Osteocyte (in vitro differentiated cells): ENCODE data around the gene DHRS12. TPM values are rescaled to one million over a fixed set of nuclear protein-coding genes. Genes with fewer than 3 reads are reported as not detected.

ENCODE experiments used
- DNase-seq: peaks from one replicate; pipeline ENCODE4 v3.0.0; 2021; ENCODE audit warnings: mixed read lengths; ENCODE audit not compliant: unreplicated experiment; ENCODE audit errors: extremely low spot score
- H3K27ac Mint-ChIP-seq: one replicate; pipeline ENCODE4 v1.8.0; 2021; ENCODE audit warnings: mild to moderate bottlenecking, mixed read lengths; ENCODE audit not compliant: unreplicated experiment
- H3K27me3 Mint-ChIP-seq: one replicate; pipeline ENCODE4 v1.8.0; 2021; ENCODE audit warnings: mixed read lengths; ENCODE audit not compliant: unreplicated experiment
- H3K36me3 Mint-ChIP-seq: one replicate; pipeline ENCODE4 v1.8.0; 2021; ENCODE audit warnings: mixed read lengths; ENCODE audit not compliant: unreplicated experiment
- H3K4me1 Mint-ChIP-seq: one replicate; pipeline ENCODE4 v1.8.0; 2021; ENCODE audit warnings: mixed read lengths; ENCODE audit not compliant: unreplicated experiment
- H3K4me3 Mint-ChIP-seq: one replicate; pipeline ENCODE4 v1.8.0; 2021; ENCODE audit warnings: mild to moderate bottlenecking, moderate library complexity, mixed read lengths; ENCODE audit not compliant: unreplicated experiment
- H3K9me3 Mint-ChIP-seq: one replicate; pipeline ENCODE4 v1.8.0; 2021; ENCODE audit warnings: mixed read lengths; ENCODE audit not compliant: unreplicated experiment
- total RNA-seq: library from RNA; stranded (reverse); gene quantifications from 2 replicates; pipeline ENCODE4 v1.2.1, GENCODE V29; 2021
- TF ChIP-seq, protein P1 (sequence below): fragments of 200-600 bp; sonication (generic); IDR thresholded peaks from 2 replicates; pipeline ENCODE4 v1.5.0; 2021; ENCODE audit warnings: antibody characterized with exemption, mild to moderate bottlenecking, moderate library complexity

The DHRS12 gene
- total RNA-seq, 1 donor from 2014 or later = 9.2 TPM

DNA sequence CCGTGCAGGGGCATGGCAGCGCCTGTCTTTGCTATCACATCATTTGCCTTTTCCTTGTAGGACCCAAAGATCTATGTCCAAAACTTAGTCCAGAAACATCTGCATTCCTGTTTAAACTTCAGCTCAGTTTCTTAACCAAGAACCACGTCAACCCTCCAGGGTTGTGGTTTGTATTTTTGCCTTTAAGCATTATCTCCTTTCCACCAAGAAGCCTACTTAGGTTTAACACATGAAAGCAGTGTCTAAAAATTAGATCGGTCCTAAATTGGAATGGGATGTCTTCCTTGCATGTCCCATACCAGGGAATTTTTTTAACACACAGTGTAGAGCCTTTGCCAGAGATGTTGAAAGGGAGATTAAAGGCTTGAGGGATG is 38.8 kb downstream of the DHRS12 start:
- no peaks in the 10 kb centered on the region for H3K9me3 Mint-ChIP-seq
- peaks cover 11% of the 10 kb centered on the region for H3K4me1 Mint-ChIP-seq
- peaks cover 28% of the 10 kb centered on the region for H3K36me3 Mint-ChIP-seq
- TF ChIP-seq, protein P1, sequence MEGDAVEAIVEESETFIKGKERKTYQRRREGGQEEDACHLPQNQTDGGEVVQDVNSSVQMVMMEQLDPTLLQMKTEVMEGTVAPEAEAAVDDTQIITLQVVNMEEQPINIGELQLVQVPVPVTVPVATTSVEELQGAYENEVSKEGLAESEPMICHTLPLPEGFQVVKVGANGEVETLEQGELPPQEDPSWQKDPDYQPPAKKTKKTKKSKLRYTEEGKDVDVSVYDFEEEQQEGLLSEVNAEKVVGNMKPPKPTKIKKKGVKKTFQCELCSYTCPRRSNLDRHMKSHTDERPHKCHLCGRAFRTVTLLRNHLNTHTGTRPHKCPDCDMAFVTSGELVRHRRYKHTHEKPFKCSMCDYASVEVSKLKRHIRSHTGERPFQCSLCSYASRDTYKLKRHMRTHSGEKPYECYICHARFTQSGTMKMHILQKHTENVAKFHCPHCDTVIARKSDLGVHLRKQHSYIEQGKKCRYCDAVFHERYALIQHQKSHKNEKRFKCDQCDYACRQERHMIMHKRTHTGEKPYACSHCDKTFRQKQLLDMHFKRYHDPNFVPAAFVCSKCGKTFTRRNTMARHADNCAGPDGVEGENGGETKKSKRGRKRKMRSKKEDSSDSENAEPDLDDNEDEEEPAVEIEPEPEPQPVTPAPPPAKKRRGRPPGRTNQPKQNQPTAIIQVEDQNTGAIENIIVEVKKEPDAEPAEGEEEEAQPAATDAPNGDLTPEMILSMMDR = no peak
- no peak overlapping the region for H3K4me3 Mint-ChIP-seq
- no peak for DNase-seq
- H3K27ac Mint-ChIP-seq = no peak overlapping the region
- H3K27me3 Mint-ChIP-seq = no peaks in the 10 kb centered on the region

DNA sequence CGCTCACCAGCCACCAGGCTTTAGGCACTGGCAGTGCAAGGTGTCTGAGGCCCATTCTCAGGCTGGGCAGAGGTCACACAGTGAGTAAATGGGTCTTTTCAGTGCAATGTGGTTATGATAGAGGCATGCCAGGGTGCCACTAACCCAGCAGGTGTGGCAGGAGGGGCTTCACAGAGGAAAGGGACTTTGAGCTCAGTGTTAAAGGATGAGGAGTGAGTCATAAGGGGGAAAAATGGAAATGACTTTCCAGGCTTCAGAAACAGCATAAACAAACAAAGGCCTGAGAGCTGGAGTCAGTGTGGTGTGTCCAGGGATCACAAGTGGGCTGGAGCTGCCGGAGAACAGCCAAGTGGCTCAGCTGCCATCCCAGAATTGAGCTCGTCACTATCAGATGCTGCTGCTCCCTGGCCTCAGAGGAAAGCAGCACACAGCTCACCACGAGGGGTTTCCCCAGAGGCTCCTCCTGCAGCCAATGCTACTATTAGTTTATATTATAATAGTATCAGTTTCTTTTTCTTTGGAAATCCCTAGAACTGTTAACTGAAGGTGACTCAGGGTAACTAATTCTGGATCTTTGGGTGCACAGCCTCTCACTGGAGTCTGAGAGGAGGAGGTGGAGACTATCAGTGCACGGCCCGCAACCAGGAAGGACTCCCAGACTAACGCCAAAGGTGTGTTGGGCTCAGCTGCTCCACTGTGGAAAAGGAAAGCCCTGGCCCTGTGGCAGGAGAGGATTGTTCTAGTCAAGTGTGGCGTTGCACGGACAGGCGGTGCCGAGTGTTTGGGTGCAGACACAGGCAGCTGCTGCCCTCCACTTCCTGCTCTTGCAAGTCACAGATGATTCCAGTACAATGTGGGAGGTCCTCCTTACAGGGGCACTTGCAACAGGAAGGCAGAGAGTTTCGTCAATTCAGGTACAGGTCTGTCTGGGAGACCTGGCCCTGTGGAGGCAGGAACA is 39.5 kb downstream of the DHRS12 start:
- H3K27me3 Mint-ChIP-seq = no peaks in the 10 kb centered on the region
- H3K9me3 Mint-ChIP-seq = no peaks in the 10 kb centered on the region
- H3K4me1 Mint-ChIP-seq = peaks cover 11% of the 10 kb centered on the region
- H3K4me3 Mint-ChIP-seq = no peak overlapping the region
- H3K36me3 Mint-ChIP-seq = peaks cover 34% of the 10 kb centered on the region
- no peak for DNase-seq
- peak overlapping the region; percentile 54 for H3K27ac Mint-ChIP-seq
- TF ChIP-seq, protein P1 = no peak

DNA sequence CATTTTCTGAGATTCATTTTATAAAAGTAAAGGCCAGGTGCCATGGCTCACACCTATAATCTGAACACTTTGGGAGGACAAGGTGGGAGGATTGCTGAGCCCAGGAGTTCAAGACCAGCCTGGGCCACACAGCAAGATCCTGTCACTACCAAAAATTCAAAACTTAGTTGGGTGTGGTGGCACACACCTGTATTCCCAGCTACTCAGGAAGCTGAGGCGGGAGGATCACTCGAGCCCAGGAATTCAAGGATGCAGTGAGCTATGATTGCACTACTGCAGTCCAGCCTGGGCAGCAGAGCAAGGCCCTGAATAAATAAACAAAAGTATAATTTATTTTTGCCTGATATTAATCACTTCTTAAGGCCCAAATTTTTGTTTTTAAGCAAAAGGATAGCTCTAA is 40.5 kb downstream of the DHRS12 start:
- H3K4me3 Mint-ChIP-seq = no peak overlapping the region
- H3K9me3 Mint-ChIP-seq = no peaks in the 10 kb centered on the region
- no peak overlapping the region for H3K27ac Mint-ChIP-seq
- H3K4me1 Mint-ChIP-seq = peaks cover 11% of the 10 kb centered on the region
- TF ChIP-seq, protein P1 = no peak
- no peak for DNase-seq
- no peaks in the 10 kb centered on the region for H3K27me3 Mint-ChIP-seq
- H3K36me3 Mint-ChIP-seq = peaks cover 39% of the 10 kb centered on the region

DNA sequence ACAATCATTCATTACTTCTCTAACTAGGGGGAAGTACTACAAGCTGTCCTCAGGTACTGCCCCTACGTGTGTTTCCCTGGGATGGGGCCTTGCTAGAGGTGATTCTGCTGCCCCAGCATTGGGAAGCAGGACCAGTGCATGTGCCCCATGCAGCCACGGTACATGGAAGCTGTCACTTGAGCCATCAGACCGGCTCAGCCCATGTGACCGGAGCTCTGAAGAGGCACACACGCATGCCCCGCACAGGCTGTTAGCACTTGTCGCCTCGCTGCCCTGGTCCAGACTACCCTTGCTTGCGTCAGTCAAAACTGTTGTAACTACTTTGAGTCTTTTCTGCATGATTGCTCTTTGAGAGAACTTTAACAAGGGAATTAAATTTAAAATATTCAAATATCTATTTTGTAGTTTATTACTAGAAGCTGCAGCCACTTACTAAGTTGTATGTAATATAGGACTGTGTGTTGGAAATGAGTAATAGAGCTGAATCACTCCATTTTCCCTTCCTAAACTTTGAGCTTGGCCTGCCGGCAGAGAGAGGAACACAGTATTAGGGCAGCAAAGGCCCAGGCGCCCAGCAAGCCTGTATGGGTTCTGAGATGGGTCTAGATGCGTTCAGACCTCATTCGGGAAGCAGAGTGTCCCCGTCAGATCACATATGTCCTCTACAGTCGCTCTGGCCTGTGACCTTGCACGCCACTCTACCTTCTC is 42.2 kb downstream of the DHRS12 start:
- Mint-ChIP-seq H3K36me3 (peaks cover 54% of the 10 kb centered on the region), H3K4me3 (no peak overlapping the region), H3K4me1 (peaks cover 11% of the 10 kb centered on the region), H3K27ac (no peak overlapping the region), H3K9me3 (no peaks in the 10 kb centered on the region), H3K27me3 (no peaks in the 10 kb centered on the region)
- DNase-seq = no peak
- TF ChIP-seq, protein P1 = no peak

DNA sequence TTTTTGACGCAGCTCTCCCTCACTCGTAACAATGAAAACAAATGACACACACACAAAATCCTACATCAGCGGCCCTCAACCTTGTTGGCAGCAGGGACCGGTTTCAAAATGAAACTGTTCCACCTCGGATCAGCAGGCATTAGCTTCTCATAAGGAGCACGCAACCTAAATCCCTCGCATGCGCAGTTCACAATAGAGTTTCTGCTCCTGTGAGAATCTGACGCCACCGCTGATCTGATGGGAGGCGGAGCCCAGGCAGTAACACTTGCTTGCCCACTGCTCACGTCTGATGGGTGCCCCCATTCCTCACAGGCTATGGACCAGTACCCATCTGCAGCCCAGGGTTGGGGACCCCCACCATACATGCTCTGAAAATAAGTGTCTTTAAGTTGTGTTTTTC is 43.4 kb downstream of the DHRS12 start:
- no peak for DNase-seq
- TF ChIP-seq, protein P1 = no peak
- Mint-ChIP-seq H3K9me3 (no peaks in the 10 kb centered on the region), H3K27ac (no peak overlapping the region), H3K36me3 (peaks cover 56% of the 10 kb centered on the region), H3K4me1 (peaks cover 11% of the 10 kb centered on the region), H3K4me3 (no peak overlapping the region), H3K27me3 (no peaks in the 10 kb centered on the region)
